A673 (cell line): ENCODE measurements around the gene CEACAM18. TPM values are rescaled to one million over a fixed set of nuclear protein-coding genes. Genes with fewer than 3 reads are reported as not detected.

ENCODE experiments used
- BruUV-seq: library from RNA; stranded (reverse); fragments of 400-500 nt; replicated peaks from 2 replicates; lab custom pipeline; 2021; lab: Mats Ljungman, UMichigan
- CTCF ChIA-PET: fragments of 300-600 bp; sonication (Branson Sonifier 250); formaldehyde crosslinking; loops from one replicate; lab custom pipeline; 2022; ENCODE audit warnings: antibody characterized with exemption; lab: Charles Lee
- POLR2A ChIA-PET: fragments of 300-600 bp; sonication (Branson Sonifier 250); formaldehyde crosslinking; loops from one replicate; lab custom pipeline; 2022; ENCODE audit warnings: antibody characterized with exemption; ENCODE audit not compliant: low non-redundant PET; lab: Charles Lee
- DNase-seq: peaks from one replicate; pipeline ENCODE4 v3.0.0-alpha.2; 2015; ENCODE audit warnings: low spot score
- H3K27ac ChIP-seq: fragments of 200-600 bp; sonication (generic); 2 replicates; pipeline ENCODE4 v1.5.1; 2016; ENCODE audit warnings: mixed run types, low read depth, mild to moderate bottlenecking, mixed read lengths, antibody characterized with exemption, low read length; ENCODE audit not compliant: poor library complexity, severe bottlenecking
- H3K27me3 ChIP-seq: fragments of 200-600 bp; sonication (generic); replicated peaks from 2 replicates; pipeline ENCODE4 v1.6.1; 2017; ENCODE audit warnings: mixed run types, low read depth, mild to moderate bottlenecking, mixed read lengths, antibody characterized with exemption, low read length; ENCODE audit not compliant: insufficient read depth, poor library complexity
- H3K36me3 ChIP-seq: fragments of 200-600 bp; sonication (generic); 2 replicates; pipeline ENCODE4 v1.6.1; 2016; ENCODE audit warnings: mixed run types, mild to moderate bottlenecking, mixed read lengths, antibody characterized with exemption, low read length; ENCODE audit not compliant: insufficient read depth, poor library complexity, severe bottlenecking
- H3K4me1 ChIP-seq: fragments of 200-600 bp; sonication (generic); 2 replicates; pipeline ENCODE4 v1.6.1; 2017; ENCODE audit warnings: mixed run types, mild to moderate bottlenecking, mixed read lengths, antibody characterized with exemption, low read length; ENCODE audit not compliant: insufficient read depth, poor library complexity, severe bottlenecking
- H3K4me3 ChIP-seq: fragments of 200-600 bp; sonication (generic); 2 replicates; pipeline ENCODE4 v1.5.1; 2016; ENCODE audit warnings: low read depth, mixed run types, mild to moderate bottlenecking, mixed read lengths, low read length; ENCODE audit not compliant: poor library complexity, severe bottlenecking
- H3K9me3 ChIP-seq: fragments of 200-600 bp; sonication (generic); 2 replicates; pipeline ENCODE4 v1.6.1; 2016; ENCODE audit warnings: mixed run types, low read depth, mild to moderate bottlenecking, mixed read lengths, antibody characterized with exemption, low read length; ENCODE audit not compliant: poor library complexity, severe bottlenecking
- CTCF ChIP-seq: fragments of 300-800, 200-600 bp; sonication (generic); conservative IDR thresholded peaks from 2 replicates; pipeline ENCODE4 v1.5.1; 2017; ENCODE audit warnings: low read depth, mild to moderate bottlenecking, antibody characterized with exemption, low read length, moderate library complexity, mixed read lengths
- EZH2 ChIP-seq: fragments of 200-600 bp; sonication (generic); IDR thresholded peaks from 2 replicates; pipeline ENCODE4 v1.6.1; 2017; ENCODE audit warnings: borderline replicate concordance, low read depth, mild to moderate bottlenecking, mixed read lengths, antibody characterized with exemption, low read length; ENCODE audit not compliant: poor library complexity, severe bottlenecking
- intact Hi-C: fragments of 100-400 bp; cut with micrococcal nuclease; formaldehyde crosslinking; loops from one replicate; pipeline ENCODE4 v1.10.0; 2022; ENCODE audit not compliant: unreplicated experiment
- total RNA-seq: library from RNA; stranded (reverse); gene quantifications from 2 replicates; pipeline ENCODE4 v1.2.3, GENCODE V29; 2021

The CEACAM18 gene
- total RNA-seq, 1 experiment from 2014 or later, result not detected

DNA sequence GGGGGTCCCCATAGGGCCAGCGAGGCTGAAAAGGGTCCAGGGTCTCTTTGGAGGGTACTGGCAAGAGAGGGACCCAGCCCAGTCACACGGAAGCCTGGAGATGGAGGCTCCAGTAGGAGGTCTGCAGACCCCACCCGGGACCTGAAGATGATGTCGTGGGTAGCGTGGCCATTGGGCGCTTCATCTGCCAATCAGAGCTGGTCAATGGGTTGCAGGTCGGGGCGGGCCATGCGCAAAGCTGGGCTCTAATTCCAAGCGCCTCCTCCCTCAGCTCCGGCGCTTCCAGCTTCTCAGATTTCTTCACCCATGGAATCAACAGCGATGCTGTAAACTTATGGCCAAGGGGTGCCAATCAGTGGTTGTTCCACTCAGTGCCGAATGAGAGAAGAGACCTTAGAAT is 12.3 kb downstream of the CEACAM18 start:
- Histone ChIP-seq H3K4me1 (no peaks in the 10 kb centered on the region), H3K9me3 (no peaks in the 10 kb centered on the region), H3K27me3 (peaks cover 52% of the 10 kb centered on the region), H3K36me3 (no peaks in the 10 kb centered on the region), H3K27ac (no peak overlapping the region), H3K4me3 (no peak overlapping the region)
- BruUV-seq, result no TSS peak
- ChIA-PET POLR2A (no interaction called here), CTCF (no interaction called here)
- DNase-seq, result no peak
- intact Hi-C loops, result no loop called here
- TF ChIP-seq CTCF (no peak), EZH2 (no peak)

DNA sequence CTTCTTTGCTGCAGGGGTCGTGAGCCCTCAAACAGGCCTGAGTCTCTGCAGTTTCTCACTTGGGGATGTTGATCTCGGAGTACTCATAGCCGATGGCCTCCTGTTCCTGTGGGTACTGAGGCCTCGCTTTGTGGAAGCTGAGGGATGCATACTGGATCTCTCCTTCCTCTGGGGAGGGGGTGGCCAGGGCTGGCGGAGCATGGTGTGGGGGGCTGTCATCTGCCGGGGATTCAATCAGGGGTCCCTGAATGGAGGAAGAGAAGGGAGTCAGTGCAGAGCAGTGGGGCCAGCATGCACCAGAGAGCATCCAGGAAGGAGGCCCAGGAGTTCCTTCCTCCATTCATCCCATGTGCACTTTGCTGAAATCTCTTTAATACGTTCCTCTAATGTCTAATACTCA is 13.2 kb downstream of the CEACAM18 start:
- no peaks in the 10 kb centered on the region for H3K9me3 ChIP-seq
- peaks cover 52% of the 10 kb centered on the region for H3K27me3 ChIP-seq
- DNase-seq, result no peak
- ChIA-PET POLR2A (no interaction called here), CTCF (no interaction called here)
- TF ChIP-seq EZH2, result no peak
- no peak for TF ChIP-seq CTCF
- BruUV-seq, result no TSS peak
- no peak overlapping the region for H3K27ac ChIP-seq
- intact Hi-C loops, result no loop called here
- H3K4me3 ChIP-seq, result no peak overlapping the region
- H3K4me1 ChIP-seq, result no peaks in the 10 kb centered on the region
- H3K36me3 ChIP-seq, result no peaks in the 10 kb centered on the region

- Histone ChIP-seq H3K36me3 (no peaks in the 10 kb centered on the region), H3K27me3 (peaks cover 47% of the 10 kb centered on the region), H3K4me3 (no peak overlapping the region), H3K9me3 (no peaks in the 10 kb centered on the region), H3K4me1 (no peaks in the 10 kb centered on the region), H3K27ac (no peak overlapping the region)
- TF ChIP-seq EZH2 (no peak), CTCF (no peak)
- intact Hi-C loops, result no loop called here
- ChIA-PET CTCF (no interaction called here), POLR2A (no interaction called here)
- no peak for DNase-seq
- BruUV-seq, result no TSS peak
Observed at GRCh38 chr19:51493776-51494175, 15.4 kb downstream of the CEACAM18 start.
